A549 (cell line): Measurements from ENCODE around the gene MYRFL. TPM values are rescaled to one million over a fixed set of nuclear protein-coding genes. Genes with fewer than 3 reads are reported as not detected.
A peak's percentile ranks its signal among the peaks of the same experiment; 100 is the strongest.
"Not testable (repeated sequence)": the region's sequence is repeated elsewhere in the genome, so short reads cannot be mapped to it uniquely, and the experiment has no call there.

Experiments used
- ATAC-seq, 2 experiments: fragments of 200-7000 bp in 1 of 2; fragments of >200 bp in 1 of 2; cut with Nextera tagmentation in 1 of 2; cut with Tn5 transposase in 1 of 2; 3 replicates each; pipeline versions ENCODE4 v1.8.0 to v1.9.1; 2018 to 2020; ENCODE audit warnings: mild to moderate bottlenecking in 1 of 2, moderate library complexity in 1 of 2
- CTCF ChIA-PET: fragments of 300-600 bp; sonication (Branson Sonifier 250); formaldehyde crosslinking; extraction: SDS; loops from one replicate; lab custom pipeline; 2021; ENCODE audit warnings: antibody characterized with exemption, inconsistent platforms; lab: Yijun Ruan, JAX
- POLR2A ChIA-PET: fragments of 350-600 bp; formaldehyde crosslinking; extraction: SDS; loops from one replicate; lab custom pipeline; 2021; ENCODE audit warnings: antibody characterized with exemption, inconsistent platforms; lab: Yijun Ruan, JAX
- DNase-seq, 2 experiments: peaks; one replicate each; pipeline versions ENCODE4 v3.0.0 to v3.0.0-alpha.2; 2011 to 2016; ENCODE audit warnings: low read depth in 1 of 2, low spot score in 1 of 2
- FAIRE-seq: peaks from 2 replicates; lab custom pipeline; 2011; peaks lifted over from hg19 to GRCh38; lab: Jason Lieb, UNC
- H3K27ac ChIP-seq, 2 experiments: fragments of >200 bp; sonication (Bioruptor Twin); formaldehyde crosslinking; 3 replicates each; pipeline ENCODE4 v1.5.1; 2016 to 2017
- H3K4me1 ChIP-seq: fragments of >200 bp; sonication (Bioruptor Twin); formaldehyde crosslinking; 3 replicates; pipeline ENCODE4 v1.6.1; 2016
- H3K4me2 ChIP-seq: fragments of >200 bp; sonication (Bioruptor Twin); formaldehyde crosslinking; 3 replicates; pipeline ENCODE4 v1.6.1; 2016
- H3K4me3 ChIP-seq: fragments of >200 bp; sonication (Bioruptor Twin); formaldehyde crosslinking; 3 replicates; pipeline ENCODE4 v1.5.1; 2016
- H3K9me3 ChIP-seq: fragments of >200 bp; sonication (Bioruptor Twin); formaldehyde crosslinking; 3 replicates; pipeline ENCODE4 v1.6.1; 2016
- ATOH8 ChIP-seq: fragments of 250-450 bp; sonication (Bioruptor Pico); IDR thresholded peaks from 2 replicates; pipeline ENCODE4 v1.5.0; 2020; ENCODE audit warnings: low read depth, mild to moderate bottlenecking, moderate library complexity
- BHLHE40 ChIP-seq: IDR thresholded peaks from 2 replicates; pipeline ENCODE4 v1.6.1; 2012; ENCODE audit warnings: low read depth, low read length, inconsistent platforms
- CBX2 ChIP-seq: fragments of 200-600 bp; sonication (generic); IDR thresholded peaks from 2 replicates; pipeline ENCODE4 v1.6.1; 2016; ENCODE audit warnings: low read depth, mild to moderate bottlenecking, borderline replicate concordance
- CBX8 ChIP-seq: fragments of 200-600 bp; sonication (generic); IDR thresholded peaks from 2 replicates; pipeline ENCODE4 v1.6.1; 2016
- CEBPB ChIP-seq, 2 experiments: fragments of >200 bp in 1 of 2; sonication (Bioruptor Twin) in 1 of 2; formaldehyde crosslinking in 1 of 2; IDR thresholded peaks; 2 replicates each; pipeline ENCODE4 v1.6.1; 2012 to 2016
- CHD4 ChIP-seq: fragments of 200-600 bp; sonication (generic); IDR thresholded peaks from 2 replicates; pipeline ENCODE4 v1.6.1; 2016; ENCODE audit warnings: antibody characterized with exemption, mild to moderate bottlenecking, borderline replicate concordance
- EHF ChIP-seq: fragments of 250-450 bp; sonication (Bioruptor Pico); IDR thresholded peaks from 2 replicates; pipeline ENCODE4 v1.5.0; 2020; ENCODE audit warnings: mild to moderate bottlenecking
- EP300 ChIP-seq, 2 experiments: fragments of >200 bp; sonication (Bioruptor Twin); formaldehyde crosslinking; IDR thresholded peaks; 2 replicates in 1 of 2; 3 replicates in 1 of 2; pipeline ENCODE4 v1.6.1; 2016 to 2017
- FOSL2 ChIP-seq, 2 experiments: fragments of 450-650 bp in 1 of 2; fragments of >200 bp in 1 of 2; sonication (Bioruptor Twin) in 1 of 2; formaldehyde crosslinking; IDR thresholded peaks; 2 replicates each; pipeline versions ENCODE4 v1.5.0 to v1.6.1; 2016 to 2020; ENCODE audit warnings: mild to moderate bottlenecking in 1 of 2, moderate library complexity in 1 of 2
- FOXS1 ChIP-seq: fragments of 250-450 bp; sonication (Bioruptor Pico); IDR thresholded peaks from 2 replicates; pipeline ENCODE4 v1.5.0; 2020; ENCODE audit warnings: mild to moderate bottlenecking, moderate library complexity
- GATA3 ChIP-seq: IDR thresholded peaks from 2 replicates; pipeline ENCODE4 v1.6.1; 2012; ENCODE audit warnings: borderline replicate concordance
- HES2 ChIP-seq: fragments of >200 bp; sonication (Bioruptor Twin); formaldehyde crosslinking; IDR thresholded peaks from 2 replicates; pipeline ENCODE4 v1.6.1; 2016
- HEYL ChIP-seq: fragments of 250-450 bp; sonication (Bioruptor Pico); IDR thresholded peaks from 2 replicates; pipeline ENCODE4 v1.8.0; 2021; ENCODE audit warnings: mild to moderate bottlenecking, moderate library complexity
- JUNB ChIP-seq: fragments of >200 bp; sonication (Bioruptor Twin); formaldehyde crosslinking; IDR thresholded peaks from 2 replicates; pipeline ENCODE4 v1.6.1; 2016
- MYC ChIP-seq: IDR thresholded peaks from 2 replicates; pipeline ENCODE4 v1.6.1; 2012; ENCODE audit warnings: mild to moderate bottlenecking, inconsistent platforms, low read length, improper control_type of control experiment, borderline replicate concordance
- POLR2AphosphoS2 ChIP-seq: conservative IDR thresholded peaks from 2 replicates; pipeline ENCODE4 v1.6.1; 2012; ENCODE audit warnings: low read length, improper control_type of control experiment, inconsistent platforms
- RCOR1 ChIP-seq: fragments of 150-350 bp; IDR thresholded peaks from 2 replicates; pipeline ENCODE4 v1.6.1; 2014; ENCODE audit warnings: antibody characterized with exemption, low read length, low read depth
- RFX5 ChIP-seq: fragments of 450-650 bp; IDR thresholded peaks from 2 replicates; pipeline ENCODE4 v1.7.1; 2014; ENCODE audit warnings: antibody characterized with exemption, mild to moderate bottlenecking, moderate library complexity
- ZFP36 ChIP-seq: fragments of 450-650 bp; IDR thresholded peaks from 2 replicates; pipeline ENCODE4 v1.6.1; 2014; ENCODE audit warnings: borderline replicate concordance; ENCODE audit not compliant: partially characterized antibody
- WGBS: methylation state at CpG from one replicate; pipeline ENCODE4 v1.1.6; 2017; ENCODE audit errors: missing lambda C conversion rate; 5-methylcytosine and 5-hydroxymethylcytosine counted together
- polyA plus RNA-seq, 4 experiments: library from polyadenylated mRNA; depleted of rRNA in 3 of 4; stranded (reverse); fragments of >200 nt; fragmentation: RNase III in 1 of 4; extraction: RNeasy Plus Mini Kit Qiagen cat#74134 plus additional on column Dnase treatment in 1 of 4; gene quantifications; 2 replicates in 3 of 4; 3 replicates in 1 of 4; pipeline ENCODE4 v1.2.3, GENCODE V29; 2011 to 2017
- TF ChIP-seq, protein P1 (sequence below): IDR thresholded peaks from 2 replicates; pipeline ENCODE4 v1.6.1; 2012
- TF ChIP-seq, protein P2 (sequence below): IDR thresholded peaks from 2 replicates; pipeline ENCODE4 v1.6.1; 2012; ENCODE audit warnings: low read depth, borderline replicate concordance

The MYRFL gene
- polyA plus RNA-seq, 2 of the 4 experiments (the other 2 are of a cell fraction), result 0.04 TPM; not detected in 1

DNA sequence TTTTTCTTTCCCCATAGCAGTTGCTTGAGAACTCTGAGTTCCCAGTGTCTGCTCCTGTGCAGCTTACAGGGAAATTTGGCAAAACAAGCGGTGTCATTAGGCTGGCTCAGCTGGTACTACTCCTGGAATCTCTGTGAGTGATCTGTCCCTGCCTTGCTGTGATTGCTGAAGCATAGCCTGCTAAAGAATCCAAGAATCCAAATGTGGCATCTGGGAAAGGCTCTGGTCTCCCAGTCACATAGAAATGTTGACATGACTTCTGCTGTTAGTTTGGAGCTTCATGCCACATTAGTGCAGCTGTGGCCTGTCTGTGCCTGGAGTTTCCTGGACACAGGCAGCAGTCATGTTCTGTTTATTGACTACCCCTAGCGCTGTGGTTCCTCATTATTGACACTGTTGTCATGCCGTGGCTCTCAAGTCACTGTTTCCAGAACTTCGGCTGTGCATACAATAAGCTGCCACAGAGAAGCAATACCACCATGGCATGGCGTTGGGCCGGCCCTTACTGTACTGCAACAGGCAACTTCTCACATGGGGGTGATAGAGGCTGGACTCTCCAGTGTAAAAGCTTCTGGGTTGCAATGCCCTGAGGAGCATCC is 166.8 kb downstream of the MYRFL start:
- FAIRE-seq (no peak), ATAC-seq (no peak), DNase-seq (no peak)
- H3K9me3 ChIP-seq, result no peaks in the 10 kb centered on the region
- 63% methylated on average over 6 of the region's 6 CpGs for WGBS
- ChIA-PET POLR2A (interaction anchor here (0.5 kb wide), 1 partner anchor 523 kb away, joined by 3 read pairs; no protein-coding TSS in a partner anchor), CTCF (interaction anchor here (1.8 kb wide), 1 partner anchor 112 kb away, joined by 4 read pairs; no protein-coding TSS in a partner anchor)
- peaks cover 16% of the 10 kb centered on the region; the same call in 2 of the 3 replicates for H3K4me1 ChIP-seq
- H3K4me3 ChIP-seq, result no peak overlapping the region
- TF ChIP-seq EP300 (IDR thresholded peaks at IDR 0.05) (no peak), CEBPB (IDR thresholded peaks at IDR 0.05) (no peak), CBX2 (no peak)
- TF ChIP-seq, protein P1, sequence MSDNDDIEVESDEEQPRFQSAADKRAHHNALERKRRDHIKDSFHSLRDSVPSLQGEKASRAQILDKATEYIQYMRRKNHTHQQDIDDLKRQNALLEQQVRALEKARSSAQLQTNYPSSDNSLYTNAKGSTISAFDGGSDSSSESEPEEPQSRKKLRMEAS, result no peak
- TF ChIP-seq, protein P2, sequence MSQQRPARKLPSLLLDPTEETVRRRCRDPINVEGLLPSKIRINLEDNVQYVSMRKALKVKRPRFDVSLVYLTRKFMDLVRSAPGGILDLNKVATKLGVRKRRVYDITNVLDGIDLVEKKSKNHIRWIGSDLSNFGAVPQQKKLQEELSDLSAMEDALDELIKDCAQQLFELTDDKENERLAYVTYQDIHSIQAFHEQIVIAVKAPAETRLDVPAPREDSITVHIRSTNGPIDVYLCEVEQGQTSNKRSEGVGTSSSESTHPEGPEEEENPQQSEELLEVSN, result no peak
- H3K27ac ChIP-seq, result no peak overlapping the region
- H3K4me2 ChIP-seq, result no peak overlapping the region

DNA sequence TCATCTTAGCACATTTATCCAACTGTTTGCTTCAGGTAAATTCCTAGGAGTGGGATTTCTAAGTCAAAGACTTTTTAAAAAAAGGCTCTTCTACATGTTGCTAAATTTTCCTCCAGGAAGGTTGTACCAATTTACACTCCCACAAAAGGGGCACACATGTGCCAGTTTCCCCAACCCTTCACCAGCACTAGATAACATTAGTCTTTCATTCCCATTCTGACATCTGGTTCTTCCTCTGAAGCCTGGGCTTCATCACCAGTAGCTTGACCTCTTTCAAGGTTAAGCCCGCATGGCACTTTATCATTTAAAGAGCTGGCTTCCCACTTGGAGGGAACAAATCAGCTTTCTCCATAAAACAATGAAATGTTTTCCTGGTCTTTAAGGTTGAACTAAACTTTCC is 168.4 kb downstream of the MYRFL start:
- FAIRE-seq (no peak), ATAC-seq (no peak), DNase-seq (no peak)
- H3K9me3 ChIP-seq, result no peaks in the 10 kb centered on the region
- 89% methylated on average over 1 of the region's 1 CpG for WGBS
- TF ChIP-seq, protein P1, result no peak
- TF ChIP-seq FOSL2 (IDR thresholded peaks at IDR 0.05), result no peak
- no peak for TF ChIP-seq FOSL2 (CRISPR knock-in tag; IDR thresholded peaks at IDR 0.05)
- no peak for TF ChIP-seq JUNB
- TF ChIP-seq CBX8, result no peak
- no peak for TF ChIP-seq CBX2
- no peak for TF ChIP-seq RFX5
- no peak for TF ChIP-seq GATA3
- TF ChIP-seq CEBPB (IDR thresholded peaks at IDR 0.05), result no peak
- TF ChIP-seq HEYL, result no peak
- TF ChIP-seq HES2, result no peak
- TF ChIP-seq BHLHE40, result no peak
- no peak for TF ChIP-seq CHD4
- H3K27ac ChIP-seq, result no peak overlapping the region
- H3K4me1 ChIP-seq, result peaks cover 3% of the 10 kb centered on the region; the same call in 2 of the 3 replicates
- ChIA-PET CTCF (no interaction called here), POLR2A (no interaction called here)
- H3K4me3 ChIP-seq, result no peak overlapping the region
- no peak overlapping the region for H3K4me2 ChIP-seq

DNA sequence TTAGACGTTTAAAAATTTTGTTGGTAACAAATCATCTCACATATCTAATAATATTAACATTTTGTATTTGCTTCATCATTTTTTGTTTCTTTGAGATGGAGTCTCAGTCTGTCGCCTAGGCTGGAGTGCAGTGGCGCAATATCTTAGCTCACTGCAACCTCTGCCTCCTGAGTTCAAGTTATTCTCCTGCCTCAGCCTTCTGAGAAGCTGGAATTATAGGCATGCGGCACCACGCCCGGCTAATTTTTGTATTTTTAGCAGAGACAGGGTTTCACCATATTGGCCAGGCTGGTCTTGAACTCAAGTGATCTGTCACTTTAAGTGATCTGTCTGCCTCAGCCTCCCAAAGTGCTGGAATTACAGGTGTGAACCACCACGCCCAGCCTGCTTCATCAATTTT is 169.1 kb downstream of the MYRFL start:
- FAIRE-seq, H3K4me3 ChIP-seq, DNase-seq, H3K9me3 ChIP-seq, H3K27ac ChIP-seq, H3K4me1 ChIP-seq, POLR2A ChIA-PET, H3K4me2 ChIP-seq, ATAC-seq: not testable (repeated sequence)
- WGBS, result 35% methylated on average over 7 of the region's 7 CpGs
- CTCF ChIA-PET, result interaction anchor here (1.2 kb wide), 1 partner anchor 145 kb away, joined by 3 read pairs; no protein-coding TSS in a partner anchor

- FAIRE-seq, result no peak
- no peak for ATAC-seq
- H3K4me2 ChIP-seq, result 0 out of 3 replicates have a peak overlapping the region, but pooled peaks have one; percentile 10
- DNase-seq, result no peak
- ChIA-PET CTCF (interaction anchor here (0.6 to 1.2 kb wide), 2 partner anchors 145 to 244 kb away, joined by 3 read pairs; no protein-coding TSS in a partner anchor), POLR2A (no interaction called here)
- H3K9me3 ChIP-seq, result no peaks in the 10 kb centered on the region
- TF ChIP-seq, protein P2, result no peak
- TF ChIP-seq ATOH8 (CRISPR knock-in tag) (no peak), FOXS1 (CRISPR knock-in tag) (no peak), BHLHE40 (no peak), ZFP36 (no peak), POLR2AphosphoS2 (no peak), RCOR1 (no peak), MYC (no peak), EHF (no peak), CBX2 (no peak), RFX5 (no peak)
- no peak overlapping the region for H3K4me3 ChIP-seq
- H3K4me1 ChIP-seq, result no peaks in the 10 kb centered on the region
- H3K27ac ChIP-seq, result no peak overlapping the region
- WGBS, result 51% methylated on average over 6 of the region's 6 CpGs
These were observed 169.7 kb downstream of the MYRFL start for GRCh38 chr12:69994724-69995173.
